MM.1S (cell line): ENCODE results near the gene CENPH.

Experiments
- EZH2phosphoT487 ChIP-seq: fragments of 300-600 bp; sonication (generic); IDR thresholded peaks from 2 replicates; pipeline ENCODE4 v1.6.1; 2018; ENCODE audit warnings: antibody characterized with exemption, low read length
- TF ChIP-seq, protein P1 (sequence below): fragments of 300-600 bp; sonication (generic); IDR thresholded peaks from 2 replicates; pipeline ENCODE4 v1.5.1; 2016; ENCODE audit warnings: antibody characterized with exemption, low read length, mixed read lengths

DNA sequence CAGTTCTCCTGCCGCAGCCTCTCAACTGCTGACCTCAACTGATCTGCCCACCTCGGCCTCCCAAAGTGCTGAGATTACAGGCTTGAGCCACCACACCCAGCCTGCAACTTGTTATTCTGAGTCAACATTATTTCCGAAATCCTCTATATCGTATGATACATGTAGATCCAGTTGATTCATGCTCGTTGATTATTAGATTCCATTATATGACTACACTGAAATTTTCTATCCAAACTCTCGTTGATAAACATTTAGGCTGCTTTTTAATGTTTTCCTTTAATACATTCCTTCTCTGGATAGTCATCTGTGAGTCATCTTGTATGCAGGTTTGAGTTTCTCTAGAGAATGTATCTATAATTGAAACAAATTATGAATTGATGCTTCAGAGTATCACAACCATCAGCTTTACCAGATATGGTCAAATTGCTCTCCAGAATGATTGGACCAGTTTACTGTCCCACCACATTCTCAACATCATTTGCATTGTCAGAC, 49.4 kb downstream of the CENPH start:
- TF ChIP-seq, protein P1, sequence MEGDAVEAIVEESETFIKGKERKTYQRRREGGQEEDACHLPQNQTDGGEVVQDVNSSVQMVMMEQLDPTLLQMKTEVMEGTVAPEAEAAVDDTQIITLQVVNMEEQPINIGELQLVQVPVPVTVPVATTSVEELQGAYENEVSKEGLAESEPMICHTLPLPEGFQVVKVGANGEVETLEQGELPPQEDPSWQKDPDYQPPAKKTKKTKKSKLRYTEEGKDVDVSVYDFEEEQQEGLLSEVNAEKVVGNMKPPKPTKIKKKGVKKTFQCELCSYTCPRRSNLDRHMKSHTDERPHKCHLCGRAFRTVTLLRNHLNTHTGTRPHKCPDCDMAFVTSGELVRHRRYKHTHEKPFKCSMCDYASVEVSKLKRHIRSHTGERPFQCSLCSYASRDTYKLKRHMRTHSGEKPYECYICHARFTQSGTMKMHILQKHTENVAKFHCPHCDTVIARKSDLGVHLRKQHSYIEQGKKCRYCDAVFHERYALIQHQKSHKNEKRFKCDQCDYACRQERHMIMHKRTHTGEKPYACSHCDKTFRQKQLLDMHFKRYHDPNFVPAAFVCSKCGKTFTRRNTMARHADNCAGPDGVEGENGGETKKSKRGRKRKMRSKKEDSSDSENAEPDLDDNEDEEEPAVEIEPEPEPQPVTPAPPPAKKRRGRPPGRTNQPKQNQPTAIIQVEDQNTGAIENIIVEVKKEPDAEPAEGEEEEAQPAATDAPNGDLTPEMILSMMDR: no peak
- TF ChIP-seq EZH2phosphoT487: no peak
